A673 (cell line): ENCODE results near the gene SACS.

Experiments used
- CTCF ChIP-seq: fragments of 300-800, 200-600 bp; sonication (generic); conservative IDR thresholded peaks from 2 replicates; pipeline ENCODE4 v1.5.1; 2017; ENCODE audit warnings: low read depth, mild to moderate bottlenecking, antibody characterized with exemption, low read length, moderate library complexity, mixed read lengths
- EZH2 ChIP-seq: fragments of 200-600 bp; sonication (generic); IDR thresholded peaks from 2 replicates; pipeline ENCODE4 v1.6.1; 2017; ENCODE audit warnings: borderline replicate concordance, low read depth, mild to moderate bottlenecking, mixed read lengths, antibody characterized with exemption, low read length; ENCODE audit not compliant: poor library complexity, severe bottlenecking

DNA sequence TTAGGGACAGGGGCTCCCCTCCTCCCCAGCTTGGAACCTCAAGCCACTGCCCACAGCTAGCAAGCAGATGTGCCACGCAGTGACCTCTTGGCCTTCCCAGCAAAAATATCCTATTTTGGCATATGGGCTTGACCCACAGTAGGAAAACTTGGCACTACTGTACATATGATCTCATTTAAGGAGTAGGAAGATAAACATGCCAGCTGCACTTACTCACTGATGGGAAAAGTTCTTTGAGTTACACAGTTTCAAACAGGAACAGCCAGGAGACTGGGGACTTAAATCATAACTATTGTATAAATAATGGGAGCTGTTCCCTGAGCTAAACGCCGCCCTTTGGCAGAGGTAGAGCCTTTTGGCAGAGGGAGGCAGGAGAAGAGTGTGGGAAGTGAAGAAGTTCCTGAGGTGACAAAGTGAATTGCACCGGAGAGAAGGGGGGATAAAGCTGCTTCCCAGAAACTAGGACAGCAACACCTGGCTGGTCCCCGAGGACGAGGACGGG, 6.1 kb downstream of the SACS start:
- TF ChIP-seq CTCF: no peak
- no peak for TF ChIP-seq EZH2
